PC-3 (cell line): Measurements from ENCODE around the gene CBL.

Source experiments
- EZH2phosphoT487 ChIP-seq: fragments of 300-600 bp; sonication (generic); IDR thresholded peaks from 2 replicates; pipeline ENCODE4 v1.6.1; 2018; ENCODE audit warnings: mild to moderate bottlenecking, antibody characterized with exemption, low read length, borderline replicate concordance
- TF ChIP-seq, protein P1 (sequence below): fragments of 300-600 bp; sonication (generic); conservative IDR thresholded peaks from 2 replicates; pipeline ENCODE4 v1.5.1; 2017; ENCODE audit warnings: antibody characterized with exemption, low read depth, mild to moderate bottlenecking, low read length

- TF ChIP-seq, protein P1, sequence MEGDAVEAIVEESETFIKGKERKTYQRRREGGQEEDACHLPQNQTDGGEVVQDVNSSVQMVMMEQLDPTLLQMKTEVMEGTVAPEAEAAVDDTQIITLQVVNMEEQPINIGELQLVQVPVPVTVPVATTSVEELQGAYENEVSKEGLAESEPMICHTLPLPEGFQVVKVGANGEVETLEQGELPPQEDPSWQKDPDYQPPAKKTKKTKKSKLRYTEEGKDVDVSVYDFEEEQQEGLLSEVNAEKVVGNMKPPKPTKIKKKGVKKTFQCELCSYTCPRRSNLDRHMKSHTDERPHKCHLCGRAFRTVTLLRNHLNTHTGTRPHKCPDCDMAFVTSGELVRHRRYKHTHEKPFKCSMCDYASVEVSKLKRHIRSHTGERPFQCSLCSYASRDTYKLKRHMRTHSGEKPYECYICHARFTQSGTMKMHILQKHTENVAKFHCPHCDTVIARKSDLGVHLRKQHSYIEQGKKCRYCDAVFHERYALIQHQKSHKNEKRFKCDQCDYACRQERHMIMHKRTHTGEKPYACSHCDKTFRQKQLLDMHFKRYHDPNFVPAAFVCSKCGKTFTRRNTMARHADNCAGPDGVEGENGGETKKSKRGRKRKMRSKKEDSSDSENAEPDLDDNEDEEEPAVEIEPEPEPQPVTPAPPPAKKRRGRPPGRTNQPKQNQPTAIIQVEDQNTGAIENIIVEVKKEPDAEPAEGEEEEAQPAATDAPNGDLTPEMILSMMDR = peak; percentile 46; the same call in 1 of the 2 replicates
- TF ChIP-seq EZH2phosphoT487 = no peak
Measured at GRCh38 chr11:119307219-119307618, 101.1 kb downstream of the CBL start.
